Fibroblast of lung (primary cell): ENCODE data around the gene INTS15. TPM values are rescaled to one million over a fixed set of nuclear protein-coding genes. Genes with fewer than 3 reads are reported as not detected.

Experiments
- DNase-seq, 2 donors: peaks; one replicate each; pipeline versions ENCODE4 v3.0.0 to v3.0.0-alpha.2; 2010; ENCODE audit warnings: low read depth in 2 of 2
- H2AFZ ChIP-seq: 2 replicates; pipeline ENCODE4 v1.5.1; 2012; ENCODE audit warnings: low read length, control low read depth, inconsistent platforms
- H3K27ac ChIP-seq: 2 replicates; pipeline ENCODE4 v1.5.1; 2011; ENCODE audit warnings: low read length, control low read depth; ENCODE audit not compliant: insufficient read depth
- H3K27me3 ChIP-seq: 2 replicates; pipeline ENCODE4 v1.5.1; 2011; ENCODE audit warnings: mild to moderate bottlenecking, low read length; ENCODE audit not compliant: control insufficient read depth, insufficient read depth
- H3K36me3 ChIP-seq: 2 replicates; pipeline ENCODE4 v1.5.1; 2011; ENCODE audit warnings: low read length; ENCODE audit not compliant: control insufficient read depth, insufficient read depth
- H3K4me1 ChIP-seq: 2 replicates; pipeline ENCODE4 v1.5.1; 2011; ENCODE audit warnings: low read length; ENCODE audit not compliant: control insufficient read depth, insufficient read depth; ENCODE audit errors: extremely low read depth
- H3K4me2 ChIP-seq: 2 replicates; pipeline ENCODE4 v1.5.1; 2011; ENCODE audit warnings: low read length, control low read depth; ENCODE audit not compliant: insufficient read depth; ENCODE audit errors: extremely low read depth
- H3K4me3 ChIP-seq, 4 experiments: fragments of 200-600 bp in 1 of 4; sonication (generic) in 1 of 4; replicated peaks in 1 of 4; 2 replicates each; pipeline ENCODE4 v1.5.1; 2011 to 2016; ENCODE audit warnings: low read length in 4 of 4, low read depth in 3 of 4, mild to moderate bottlenecking in 3 of 4, control low read depth in 2 of 4, inconsistent platforms in 1 of 4, mixed read lengths in 1 of 4; ENCODE audit not compliant: insufficient read depth in 1 of 4; ENCODE audit errors: control extremely low read depth in 1 of 4
- H3K79me2 ChIP-seq: 2 replicates; pipeline ENCODE4 v1.5.1; 2012; ENCODE audit warnings: mild to moderate bottlenecking, low read length, inconsistent platforms; ENCODE audit not compliant: control insufficient read depth, insufficient read depth
- H3K9ac ChIP-seq: 2 replicates; pipeline ENCODE4 v1.5.1; 2011; ENCODE audit warnings: mild to moderate bottlenecking, low read length, control low read depth; ENCODE audit not compliant: insufficient read depth
- H3K9me3 ChIP-seq: 2 replicates; pipeline ENCODE4 v1.5.1; 2012; ENCODE audit warnings: low read depth, low read length; ENCODE audit not compliant: control insufficient read depth, insufficient read depth
- H4K20me1 ChIP-seq: 2 replicates; pipeline ENCODE4 v1.5.1; 2011; ENCODE audit warnings: low read length; ENCODE audit not compliant: control insufficient read depth, insufficient read depth; ENCODE audit errors: extremely low read depth
- EZH2 ChIP-seq: IDR thresholded peaks from 2 replicates; pipeline ENCODE4 v1.5.1; 2012; ENCODE audit warnings: low read length, control low read depth, mild to moderate bottlenecking; ENCODE audit errors: missing control alignments
- polyA plus RNA-seq, 2 donors: library from polyadenylated mRNA; depleted of rRNA in 1 of 2; stranded (reverse) in 1 of 2; unstranded in 1 of 2; fragments of >200 nt; gene quantifications; 2 replicates each; pipeline ENCODE4 v1.2.1, GENCODE V29; 2011 to 2012; ENCODE audit warnings: missing spikeins in 1 of 2
- total RNA-seq: library from RNA; depleted of rRNA; stranded (reverse); fragments of >200 nt; gene quantifications from 2 replicates; pipeline ENCODE4 v1.2.1, GENCODE V29; 2014
- TF ChIP-seq, protein P1 (sequence below), 2 donors: IDR thresholded peaks in 1 of 2; conservative IDR thresholded peaks in 1 of 2; 1 replicate in 1 of 2; 2 replicates in 1 of 2; pipeline ENCODE4 v1.5.1; 2011 to 2012; ENCODE audit warnings: low read length in 2 of 2, control low read depth in 1 of 2, inconsistent platforms in 1 of 2, low read depth in 1 of 2, mild to moderate bottlenecking in 1 of 2

INTS15 gene
- total and polyA plus RNA-seq, 2 donors (not counting 1 experiment from before 2014, with no cell fraction given): 7.1 to 11.7 TPM

DNA sequence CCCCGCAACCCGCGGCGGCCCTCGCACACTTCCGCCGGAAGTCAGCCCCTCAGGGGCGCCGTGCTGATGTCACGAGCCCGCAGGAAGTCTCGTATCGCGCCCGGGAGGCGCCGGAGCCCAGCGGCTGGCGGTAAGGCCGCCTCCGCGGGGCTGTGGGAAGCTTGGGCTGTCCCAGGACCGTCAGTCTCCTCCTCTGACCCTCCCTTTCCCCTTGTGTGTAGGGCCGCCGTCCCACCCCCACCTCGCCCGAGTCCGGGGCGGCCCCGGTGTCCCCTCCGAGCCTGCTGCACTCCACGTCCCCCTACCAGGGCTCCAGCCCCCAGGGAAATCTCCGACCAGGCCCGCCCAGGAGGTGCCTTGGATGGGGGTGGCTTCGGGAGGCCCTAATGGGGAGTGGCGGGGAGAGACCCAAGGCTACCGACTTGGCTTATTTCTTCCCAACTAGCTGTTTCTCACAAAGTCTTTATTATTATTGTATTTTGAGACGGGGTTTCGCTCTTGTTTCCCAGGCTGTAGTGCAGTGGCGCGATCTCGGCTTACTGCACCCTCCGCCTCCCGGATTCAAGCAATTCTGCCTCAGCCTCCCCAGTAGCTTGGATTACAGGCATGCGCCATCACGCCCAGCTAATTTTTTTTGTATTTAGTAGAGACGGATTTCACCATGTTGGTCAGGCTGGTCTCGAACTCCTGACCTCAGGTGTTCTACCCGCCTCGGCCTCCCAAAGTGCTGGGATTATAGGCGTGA, 12.3 kb upstream of the INTS15 start, which contains the start of gene ZDHHC4:
TSS of gene ZDHHC4 (plus strand) at position 86 of the 745 bp plus-strand sequence. CDS start 3,108 bp downstream, outside the sequence.
- H3K4me1 ChIP-seq: no peaks in the 10 kb centered on the region
- peak within 1 kb of the TSS; percentile 90 for H3K9ac ChIP-seq
- H3K9me3 ChIP-seq: no peaks in the 10 kb centered on the region
- DNase-seq: peak; percentile 85 to 89
- no peaks in the 10 kb centered on the region for H3K27me3 ChIP-seq
- H2AFZ ChIP-seq: peak within 1 kb of the TSS; percentile 73
- H3K4me2 ChIP-seq: peak within 1 kb of the TSS; percentile 77
- no peaks in the 10 kb centered on the region for H3K79me2 ChIP-seq
- H4K20me1 ChIP-seq: no peaks in the 10 kb centered on the region
- peak within 1 kb of the TSS; percentile 93 for H3K27ac ChIP-seq
- no peak for TF ChIP-seq EZH2
- TF ChIP-seq, protein P1, sequence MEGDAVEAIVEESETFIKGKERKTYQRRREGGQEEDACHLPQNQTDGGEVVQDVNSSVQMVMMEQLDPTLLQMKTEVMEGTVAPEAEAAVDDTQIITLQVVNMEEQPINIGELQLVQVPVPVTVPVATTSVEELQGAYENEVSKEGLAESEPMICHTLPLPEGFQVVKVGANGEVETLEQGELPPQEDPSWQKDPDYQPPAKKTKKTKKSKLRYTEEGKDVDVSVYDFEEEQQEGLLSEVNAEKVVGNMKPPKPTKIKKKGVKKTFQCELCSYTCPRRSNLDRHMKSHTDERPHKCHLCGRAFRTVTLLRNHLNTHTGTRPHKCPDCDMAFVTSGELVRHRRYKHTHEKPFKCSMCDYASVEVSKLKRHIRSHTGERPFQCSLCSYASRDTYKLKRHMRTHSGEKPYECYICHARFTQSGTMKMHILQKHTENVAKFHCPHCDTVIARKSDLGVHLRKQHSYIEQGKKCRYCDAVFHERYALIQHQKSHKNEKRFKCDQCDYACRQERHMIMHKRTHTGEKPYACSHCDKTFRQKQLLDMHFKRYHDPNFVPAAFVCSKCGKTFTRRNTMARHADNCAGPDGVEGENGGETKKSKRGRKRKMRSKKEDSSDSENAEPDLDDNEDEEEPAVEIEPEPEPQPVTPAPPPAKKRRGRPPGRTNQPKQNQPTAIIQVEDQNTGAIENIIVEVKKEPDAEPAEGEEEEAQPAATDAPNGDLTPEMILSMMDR (conservative IDR thresholded peaks at IDR 0.05 in 1 of 2, IDR thresholded peaks at IDR 0.05 in 1 of 2; ENCODE audit: low read depth in 1 of 2, low read length in 2 of 2): no peak
- H3K36me3 ChIP-seq: no peaks in the 10 kb centered on the region
- H3K4me3 ChIP-seq: peak within 1 kb of the TSS; percentile 70 to 87 (median 80)

- H3K36me3 ChIP-seq: peaks cover 7% of the 10 kb centered on the region
- H2AFZ ChIP-seq: no peak overlapping the region
- DNase-seq: peak in 1 of 2 donors; percentile 7
These were observed 11.4 kb upstream of the INTS15 start for GRCh38 chr7:6578114-6579084.

More at GRCh38 chr7:6578114-6579084, 11.4 kb upstream of the INTS15 start:
- Histone ChIP-seq H3K27me3 (no peaks in the 10 kb centered on the region), H3K9me3 (no peaks in the 10 kb centered on the region), H3K4me3 (peak overlapping the region in 3 of 4 experiments; percentile 79 to 87 (median 82)), H4K20me1 (no peaks in the 10 kb centered on the region), H3K27ac (peak overlapping the region; percentile 93), H3K4me2 (peak overlapping the region; percentile 42), H3K4me1 (no peaks in the 10 kb centered on the region), H3K79me2 (no peaks in the 10 kb centered on the region), H3K9ac (no peak overlapping the region)
- TF ChIP-seq, protein P1 (conservative IDR thresholded peaks at IDR 0.05 in 1 of 2, IDR thresholded peaks at IDR 0.05 in 1 of 2; ENCODE audit: low read depth in 1 of 2, low read length in 2 of 2): no peak
- no peak for TF ChIP-seq EZH2
